ENCODE data around the gene ALKBH7.

- TF ChIP-seq CTCF (IDR thresholded peaks at IDR 0.05), result no peak
- no peak for TF ChIP-seq POLR2A (IDR thresholded peaks at IDR 0.05; ENCODE audit: low read depth)
These were observed 31.9 kb upstream of the ALKBH7 start for GRCh38 chr19:6340493-6341201.
